Brain microvascular endothelial cell (primary cell): ENCODE measurements around the gene BSND.

Source experiments
- DNase-seq: peaks from one replicate; pipeline ENCODE4 v3.0.0-alpha.2; 2020
- H3K27ac ChIP-seq: fragments of 250-450 bp; sonication (Bioruptor Pico); 2 replicates; pipeline ENCODE4 v1.5.1; 2020; ENCODE audit warnings: mild to moderate bottlenecking, moderate library complexity
- H3K27me3 ChIP-seq: fragments of 250-450 bp; sonication (Bioruptor Pico); replicated peaks from 2 replicates; pipeline ENCODE4 v1.5.1; 2020; ENCODE audit warnings: mild to moderate bottlenecking
- H3K36me3 ChIP-seq: fragments of 250-450 bp; sonication (Bioruptor Pico); replicated peaks from 2 replicates; pipeline ENCODE4 v1.5.1; 2020; ENCODE audit warnings: mild to moderate bottlenecking
- H3K4me3 ChIP-seq: 2 replicates; pipeline ENCODE4 v1.5.1; 2011; ENCODE audit warnings: low read depth, mild to moderate bottlenecking, control low read depth, low read length, moderate library complexity
- in situ Hi-C: cut with HindIII; loops from 2 replicates; pipeline ENCODE4 v1.10.0; 2017; ENCODE audit warnings: low sequenced_read_pairs, low pct_ligation_motif_present
- TF ChIP-seq, protein P1 (sequence below): IDR thresholded peaks from 2 replicates; pipeline ENCODE4 v1.5.1; 2011; ENCODE audit warnings: low read depth, mild to moderate bottlenecking, moderate library complexity, low read length, control low read depth, inconsistent platforms; ENCODE audit errors: missing control alignments

Gene BSND

GRCh38 chr1:54952950-54953718 lies 45.6 kb upstream of the BSND start:
- DNase-seq = peak; percentile 23
- Histone ChIP-seq H3K27ac (no peak overlapping the region), H3K36me3 (no peaks in the 10 kb centered on the region), H3K4me3 (no peak overlapping the region), H3K27me3 (no peaks in the 10 kb centered on the region)
- in situ Hi-C loops = no loop called here
- TF ChIP-seq, protein P1, sequence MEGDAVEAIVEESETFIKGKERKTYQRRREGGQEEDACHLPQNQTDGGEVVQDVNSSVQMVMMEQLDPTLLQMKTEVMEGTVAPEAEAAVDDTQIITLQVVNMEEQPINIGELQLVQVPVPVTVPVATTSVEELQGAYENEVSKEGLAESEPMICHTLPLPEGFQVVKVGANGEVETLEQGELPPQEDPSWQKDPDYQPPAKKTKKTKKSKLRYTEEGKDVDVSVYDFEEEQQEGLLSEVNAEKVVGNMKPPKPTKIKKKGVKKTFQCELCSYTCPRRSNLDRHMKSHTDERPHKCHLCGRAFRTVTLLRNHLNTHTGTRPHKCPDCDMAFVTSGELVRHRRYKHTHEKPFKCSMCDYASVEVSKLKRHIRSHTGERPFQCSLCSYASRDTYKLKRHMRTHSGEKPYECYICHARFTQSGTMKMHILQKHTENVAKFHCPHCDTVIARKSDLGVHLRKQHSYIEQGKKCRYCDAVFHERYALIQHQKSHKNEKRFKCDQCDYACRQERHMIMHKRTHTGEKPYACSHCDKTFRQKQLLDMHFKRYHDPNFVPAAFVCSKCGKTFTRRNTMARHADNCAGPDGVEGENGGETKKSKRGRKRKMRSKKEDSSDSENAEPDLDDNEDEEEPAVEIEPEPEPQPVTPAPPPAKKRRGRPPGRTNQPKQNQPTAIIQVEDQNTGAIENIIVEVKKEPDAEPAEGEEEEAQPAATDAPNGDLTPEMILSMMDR = no peak

DNA sequence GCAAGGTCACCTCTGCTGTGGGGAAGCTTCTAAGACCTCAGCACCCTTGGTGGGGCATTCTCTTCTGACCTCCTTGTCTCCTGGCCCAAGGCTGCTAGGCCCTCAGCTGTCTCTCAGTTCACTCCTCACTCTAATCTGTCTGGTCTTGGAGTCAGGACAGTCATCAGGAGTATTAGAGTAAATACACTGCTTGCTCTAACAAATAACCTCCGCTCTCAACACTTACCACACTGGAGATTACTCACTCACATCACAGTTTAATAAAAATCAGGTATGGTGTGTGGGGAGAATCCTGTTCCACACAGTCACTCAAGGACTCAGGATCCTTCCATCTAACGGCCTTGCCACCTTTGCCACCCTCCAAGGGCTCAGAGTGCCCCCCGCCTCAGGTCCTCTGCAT lies 44.9 kb upstream of the BSND start:
- TF ChIP-seq, protein P1 = no peak
- in situ Hi-C loops = no loop called here

DNA sequence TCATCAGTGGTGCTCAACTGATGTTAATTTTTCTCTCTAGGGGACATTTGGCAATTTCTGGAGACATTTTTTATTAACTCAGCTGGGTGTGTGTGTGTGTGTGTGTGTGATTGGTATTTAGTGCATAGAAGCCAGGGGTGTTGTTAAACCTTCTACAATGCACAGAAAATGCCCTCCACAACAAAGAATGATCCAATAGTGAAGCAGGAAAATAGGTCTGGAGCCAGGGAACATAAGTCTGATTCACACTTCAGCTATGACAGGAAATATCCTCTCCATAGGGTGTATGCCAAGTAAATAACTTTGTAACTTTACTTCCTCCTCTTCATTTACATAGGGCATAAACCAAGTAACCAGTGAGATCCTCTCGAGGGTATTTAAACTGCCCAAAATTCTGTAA lies 43.4 kb upstream of the BSND start:
- Histone ChIP-seq H3K27me3 (no peaks in the 10 kb centered on the region), H3K27ac (no peak overlapping the region), H3K36me3 (no peaks in the 10 kb centered on the region), H3K4me3 (no peak overlapping the region)
- in situ Hi-C loops = no loop called here
- TF ChIP-seq, protein P1 = no peak
- DNase-seq = peak; percentile 14

More for the DNA sequence above, 44.9 kb upstream of the BSND start:
- Histone ChIP-seq H3K27me3 (no peaks in the 10 kb centered on the region), H3K36me3 (no peaks in the 10 kb centered on the region), H3K4me3 (no peak overlapping the region), H3K27ac (no peak overlapping the region)
- DNase-seq = no peak

DNA sequence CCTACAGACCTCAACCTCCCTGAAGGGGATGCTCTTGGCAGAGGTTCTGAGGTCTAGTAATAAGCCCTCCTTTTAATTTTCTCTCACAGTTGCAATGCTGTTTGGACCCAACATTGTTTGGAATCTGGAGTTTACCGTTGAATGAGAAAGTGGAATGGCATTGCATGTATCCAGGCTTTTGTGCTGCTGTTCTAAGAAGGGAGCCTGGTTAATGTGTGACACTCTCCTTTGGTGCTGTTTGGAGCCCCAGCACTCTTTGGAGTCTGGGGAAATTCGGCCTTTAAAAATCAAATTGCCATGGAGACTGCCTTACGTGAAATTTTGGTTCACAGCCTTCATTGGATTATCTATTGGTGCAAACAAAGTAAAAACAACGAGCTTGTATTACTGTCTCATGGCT lies 42.0 kb upstream of the BSND start:
- TF ChIP-seq, protein P1 = no peak
- Histone ChIP-seq H3K4me3 (no peak overlapping the region), H3K27me3 (no peaks in the 10 kb centered on the region), H3K36me3 (no peaks in the 10 kb centered on the region), H3K27ac (no peak overlapping the region)
- in situ Hi-C loops = no loop called here
- DNase-seq = no peak

- H3K36me3 ChIP-seq = no peaks in the 10 kb centered on the region
- H3K27ac ChIP-seq = no peak overlapping the region
- in situ Hi-C loops = no loop called here
- H3K27me3 ChIP-seq = no peaks in the 10 kb centered on the region
- TF ChIP-seq, protein P1 = no peak
- DNase-seq = no peak
- no peak overlapping the region for H3K4me3 ChIP-seq
Measured at GRCh38 chr1:54959241-54959640, 39.5 kb upstream of the BSND start.
